ENCODE results near the gene GOPC. TPM values are rescaled to one million over a fixed set of nuclear protein-coding genes. Genes with fewer than 3 reads are reported as not detected.

Gene GOPC
- total and polyA plus RNA-seq, 7 donors: 8.7 to 18.2 (median 14.9) TPM

DNA sequence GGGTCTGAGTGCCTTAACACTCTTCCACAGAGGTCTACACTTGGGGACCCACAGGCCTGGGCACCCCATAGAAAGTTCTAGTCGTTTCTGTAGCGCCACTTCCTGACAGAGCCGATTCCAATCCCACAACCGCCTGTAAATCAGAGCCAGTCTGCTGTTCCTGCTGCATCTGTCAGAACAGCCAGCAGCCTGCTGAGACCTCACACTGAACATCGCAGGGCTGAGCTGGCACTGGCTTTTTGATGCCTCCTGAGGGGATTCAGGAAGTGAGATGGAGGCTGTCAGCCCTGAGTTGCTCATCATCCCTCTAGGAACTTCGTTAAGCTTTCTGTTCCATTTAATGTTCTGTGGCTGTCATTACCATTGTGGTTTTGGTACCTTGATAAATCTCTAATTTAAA, 71.0 kb downstream of the GOPC start:
- Histone ChIP-seq H3K4me1 (no peaks in the 10 kb centered on the region), H3K4me3 (no peak overlapping the region), H3K27ac (peak overlapping the region; percentile 3), H3K36me3 (ENCODE audit: insufficient read depth in 1 of 2, low read depth in 1 of 2) (peaks cover 2 to 16% of the 10 kb centered on the region in 2 donors), H3K9me3 (no peaks in the 10 kb centered on the region), H3K27me3 (ENCODE audit: insufficient read depth in 3 of 3, low read length in 2 of 3) (no peaks in the 10 kb centered on the region)
- 55 to 60% (median 59%) methylated on average over 6 of the region's 6 CpGs for WGBS, 3 donors
- DNase-seq (no peak), ATAC-seq (no peak)
- TF ChIP-seq, protein P1, sequence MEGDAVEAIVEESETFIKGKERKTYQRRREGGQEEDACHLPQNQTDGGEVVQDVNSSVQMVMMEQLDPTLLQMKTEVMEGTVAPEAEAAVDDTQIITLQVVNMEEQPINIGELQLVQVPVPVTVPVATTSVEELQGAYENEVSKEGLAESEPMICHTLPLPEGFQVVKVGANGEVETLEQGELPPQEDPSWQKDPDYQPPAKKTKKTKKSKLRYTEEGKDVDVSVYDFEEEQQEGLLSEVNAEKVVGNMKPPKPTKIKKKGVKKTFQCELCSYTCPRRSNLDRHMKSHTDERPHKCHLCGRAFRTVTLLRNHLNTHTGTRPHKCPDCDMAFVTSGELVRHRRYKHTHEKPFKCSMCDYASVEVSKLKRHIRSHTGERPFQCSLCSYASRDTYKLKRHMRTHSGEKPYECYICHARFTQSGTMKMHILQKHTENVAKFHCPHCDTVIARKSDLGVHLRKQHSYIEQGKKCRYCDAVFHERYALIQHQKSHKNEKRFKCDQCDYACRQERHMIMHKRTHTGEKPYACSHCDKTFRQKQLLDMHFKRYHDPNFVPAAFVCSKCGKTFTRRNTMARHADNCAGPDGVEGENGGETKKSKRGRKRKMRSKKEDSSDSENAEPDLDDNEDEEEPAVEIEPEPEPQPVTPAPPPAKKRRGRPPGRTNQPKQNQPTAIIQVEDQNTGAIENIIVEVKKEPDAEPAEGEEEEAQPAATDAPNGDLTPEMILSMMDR (IDR thresholded peaks at IDR 0.05): no peak
- intact Hi-C loops (cut with DNase I): no loop called here

DNA sequence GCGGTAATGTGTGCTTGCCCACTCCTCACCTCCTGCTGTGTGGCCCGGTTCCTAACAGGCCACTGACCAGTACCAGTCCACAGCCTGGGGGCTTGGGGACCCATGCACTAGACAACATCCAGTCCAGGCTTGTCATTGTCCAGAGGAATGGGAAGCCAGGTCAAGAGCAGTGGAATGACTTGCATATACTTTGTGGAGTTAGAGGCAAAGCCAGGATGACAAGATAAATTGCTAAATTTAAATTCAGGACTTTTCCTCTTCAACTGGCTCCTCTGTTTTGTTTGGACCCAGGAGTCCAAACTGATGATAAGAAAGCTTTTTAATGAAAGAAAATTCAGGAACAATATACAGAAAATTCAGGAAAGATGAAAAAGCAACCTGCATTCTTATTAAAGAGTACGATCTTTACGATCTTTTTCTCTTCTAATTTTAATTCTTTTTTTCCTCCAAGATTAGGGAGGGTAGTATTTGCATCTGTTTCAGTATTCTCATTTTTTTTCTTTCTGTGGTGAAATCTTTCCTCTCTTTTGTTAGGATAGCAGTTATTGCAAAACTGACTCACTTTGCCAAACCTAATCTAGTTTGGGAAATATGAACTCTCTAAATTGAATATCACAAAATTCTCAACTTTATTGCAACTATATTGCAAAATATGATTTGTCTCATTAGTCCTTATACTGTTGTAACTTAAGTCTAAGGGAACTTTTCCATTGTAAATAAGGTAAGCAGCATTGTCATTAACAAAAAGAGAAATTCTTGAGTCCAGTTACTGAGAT, 71.7 kb downstream of the GOPC start:
- DNase-seq: no peak
- Histone ChIP-seq H3K4me3 (no peak overlapping the region), H3K4me1 (no peaks in the 10 kb centered on the region), H3K27ac (no peak overlapping the region), H3K36me3 (ENCODE audit: insufficient read depth in 1 of 2, low read depth in 1 of 2) (peaks cover 2 to 17% of the 10 kb centered on the region in 2 donors), H3K27me3 (ENCODE audit: insufficient read depth in 3 of 3, low read length in 2 of 3) (no peaks in the 10 kb centered on the region), H3K9me3 (no peaks in the 10 kb centered on the region)
- WGBS, 3 donors: 92 to 94% (median 93%) methylated on average over 4 of the region's 4 CpGs
- TF ChIP-seq, protein P1 (IDR thresholded peaks at IDR 0.05): no peak
- ATAC-seq: peak in 1 of 4 donors; percentile 10
- intact Hi-C loops (cut with DNase I): no loop called here

DNA sequence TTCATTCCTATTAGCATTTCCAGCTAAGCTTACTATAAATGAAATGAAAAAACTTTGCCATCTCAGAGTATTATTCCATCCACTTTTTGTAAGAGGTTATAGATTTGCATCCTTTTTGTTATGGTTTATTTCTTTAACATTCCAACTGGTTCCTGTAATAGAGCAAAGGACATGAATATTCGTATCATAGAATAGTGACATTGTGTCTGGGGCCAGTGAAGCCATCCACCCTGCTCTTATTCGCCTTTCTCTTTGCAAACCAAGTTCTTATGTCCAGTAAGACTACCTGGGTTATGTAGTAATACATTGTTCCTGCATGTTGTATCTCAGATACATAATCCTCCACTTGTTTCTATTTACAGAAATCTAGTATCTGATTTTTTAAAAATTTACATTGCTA, 76.7 kb downstream of the GOPC start:
- no peak for DNase-seq
- no peak overlapping the region for H3K4me3 ChIP-seq
- no peak for ATAC-seq
- TF ChIP-seq, protein P1 (IDR thresholded peaks at IDR 0.05): no peak
- no peaks in the 10 kb centered on the region for H3K27me3 ChIP-seq (ENCODE audit: insufficient read depth in 3 of 3, low read length in 2 of 3)
- intact Hi-C loops (cut with DNase I): no loop called here
- no peak overlapping the region for H3K27ac ChIP-seq
- peaks cover 2 to 18% of the 10 kb centered on the region in 2 donors for H3K36me3 ChIP-seq (ENCODE audit: insufficient read depth in 1 of 2, low read depth in 1 of 2)
- WGBS, 3 donors: 92 to 96% (median 93%) methylated on average over 2 of the region's 2 CpGs
- no peaks in the 10 kb centered on the region for H3K4me1 ChIP-seq
- H3K9me3 ChIP-seq: no peaks in the 10 kb centered on the region

DNA sequence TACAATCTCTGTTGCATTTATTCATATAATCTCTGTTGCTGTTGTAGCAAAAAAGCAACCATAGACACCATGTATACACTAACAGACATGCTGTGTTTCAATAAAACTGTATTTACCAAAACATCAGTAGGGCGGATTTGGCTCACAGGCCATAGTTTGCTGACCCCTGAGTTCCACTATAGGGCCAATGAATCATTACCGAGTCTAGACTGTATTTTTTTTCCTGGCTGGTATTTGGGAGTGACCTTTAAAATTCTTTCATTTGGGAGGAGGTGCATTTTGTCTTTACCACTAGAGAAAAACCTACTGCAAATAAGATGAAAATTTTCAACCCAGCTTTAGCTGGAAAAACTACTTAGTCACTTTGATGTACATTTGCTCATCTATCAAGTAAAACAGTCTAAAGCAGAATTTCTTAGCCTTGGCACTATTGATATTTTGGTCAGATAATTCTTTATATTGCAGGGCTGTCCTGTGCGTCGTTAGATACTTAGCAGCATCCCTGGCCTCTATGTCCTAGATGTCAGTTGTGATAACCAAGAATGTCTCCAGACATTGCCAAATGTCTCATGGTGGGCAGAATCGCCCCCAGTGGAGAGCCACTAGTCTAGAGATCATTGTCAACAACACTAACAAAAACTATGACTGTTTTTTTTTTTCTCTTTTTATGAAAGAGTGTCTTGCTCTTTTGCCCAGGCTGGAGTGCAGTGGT, 80.4 kb downstream of the GOPC start:
- DNase-seq: no peak
- Histone ChIP-seq H3K9me3 (no peaks in the 10 kb centered on the region), H3K27ac (no peak overlapping the region), H3K36me3 (ENCODE audit: insufficient read depth in 1 of 2, low read depth in 1 of 2) (peaks cover 4 to 18% of the 10 kb centered on the region in 2 donors), H3K4me1 (no peaks in the 10 kb centered on the region), H3K4me3 (no peak overlapping the region), H3K27me3 (ENCODE audit: insufficient read depth in 3 of 3, low read length in 2 of 3) (no peaks in the 10 kb centered on the region)
- intact Hi-C loops (cut with DNase I): no loop called here
- no peak for ATAC-seq
- 92 to 93% (median 93%) methylated on average over 5 of the region's 5 CpGs for WGBS, 3 donors
- TF ChIP-seq, protein P1 (IDR thresholded peaks at IDR 0.05): no peak

Measured in psoas muscle (tissue), 8 donors.